NOMO-1 treated with dmso at 0.1 percent for 144 hours (cell line): ENCODE data around the gene PHLDA2.

Source experiments
- DNase-seq: peaks from one replicate; lab custom pipeline; 2025; ENCODE audit not compliant: unreplicated experiment; lab: John Stamatoyannopoulos, UW

The PHLDA2 gene

GRCh38 chr11:2898366-2899079 lies 30.7 kb downstream of the PHLDA2 start:
- peak; percentile 81 for DNase-seq

GRCh38 chr11:2897048-2897447 lies 32.2 kb downstream of the PHLDA2 start:
- DNase-seq, result no peak

GRCh38 chr11:2896047-2896446 lies 33.2 kb downstream of the PHLDA2 start:
- no peak for DNase-seq

- DNase-seq, result no peak
These were observed 35.3 kb downstream of the PHLDA2 start for GRCh38 chr11:2893935-2894334.

GRCh38 chr11:2892967-2893528 lies 36.2 kb downstream of the PHLDA2 start:
- DNase-seq, result no peak

GRCh38 chr11:2892215-2892966 lies 36.8 kb downstream of the PHLDA2 start:
- DNase-seq, result peak; percentile 78

- no peak for DNase-seq
These were observed 37.6 kb downstream of the PHLDA2 start for GRCh38 chr11:2891326-2892214.

- DNase-seq, result no peak
These were observed 38.5 kb downstream of the PHLDA2 start for GRCh38 chr11:2890466-2891294.

- DNase-seq, result no peak
These were observed 39.6 kb downstream of the PHLDA2 start for GRCh38 chr11:2889362-2890273.

- peak; percentile 58 for DNase-seq
These were observed 40.8 kb downstream of the PHLDA2 start for GRCh38 chr11:2888266-2888968.

- DNase-seq, result no peak
These were observed 41.6 kb downstream of the PHLDA2 start for GRCh38 chr11:2887515-2888195.

GRCh38 chr11:2886936-2887335 lies 42.3 kb downstream of the PHLDA2 start:
- no peak for DNase-seq

GRCh38 chr11:2886191-2886894 lies 42.9 kb downstream of the PHLDA2 start:
- no peak for DNase-seq

GRCh38 chr11:2885678-2886081 lies 43.5 kb downstream of the PHLDA2 start, which contains the start of gene CDKN1C:
TSS of gene CDKN1C (minus strand) at chr11:2885775. CDS start at chr11:2885456, 319 bp downstream.
- DNase-seq, result peak; percentile 72

- peak; percentile 50 for DNase-seq
These were observed 44.1 kb downstream of the PHLDA2 start for GRCh38 chr11:2885017-2885677.

- DNase-seq, result no peak
These were observed 45.0 kb downstream of the PHLDA2 start for GRCh38 chr11:2883979-2884815.
